Transverse colon (tissue), 4 donors: ENCODE measurements around the gene SLC25A48.
"Not testable (repeated sequence)": the region's sequence is repeated elsewhere in the genome, so short reads cannot be mapped to it uniquely, and the experiment has no call there.

Experiments used
- CTCF ChIP-seq, 5 experiments: fragments of 200-600 bp in 3 of 5; fragments of 450-650 bp in 2 of 5; sonication (generic) in 3 of 5; IDR thresholded peaks; 1 replicate in 2 of 5; 2 replicates in 3 of 5; pipeline ENCODE4 v1.5.1; 2016 to 2017; ENCODE audit warnings: antibody characterized with exemption in 5 of 5, inconsistent platforms in 3 of 5, mild to moderate bottlenecking in 2 of 5, moderate library complexity in 1 of 5
- EP300 ChIP-seq: sonication (generic); formaldehyde crosslinking; IDR thresholded peaks from one replicate; pipeline ENCODE4 v1.6.1; 2017; ENCODE audit warnings: antibody characterized with exemption, low read depth
- POLR2A ChIP-seq: fragments of 450-650 bp; IDR thresholded peaks from one replicate; pipeline ENCODE4 v1.6.1; 2016; ENCODE audit warnings: antibody characterized with exemption, mild to moderate bottlenecking, moderate library complexity
- POLR2AphosphoS5 ChIP-seq, 3 donors: sonication (generic); formaldehyde crosslinking; IDR thresholded peaks; one replicate each; pipeline ENCODE4 v1.6.1; 2016; ENCODE audit warnings: antibody characterized with exemption in 3 of 3

- TF ChIP-seq CTCF (IDR thresholded peaks at IDR 0.05); POLR2AphosphoS5 (IDR thresholded peaks at IDR 0.05); EP300; POLR2A: not testable (repeated sequence)
These were observed 24.7 kb downstream of the SLC25A48 start for GRCh38 chr5:135859186-135859585.
